Measurements from ENCODE around the gene NISCH. TPM values are rescaled to one million over a fixed set of nuclear protein-coding genes. Genes with fewer than 3 reads are reported as not detected.

The NISCH gene
- total and polyA plus RNA-seq, 2 of the 8 experiments (the other 6 are each of a cell fraction or from before 2014, with no cell fraction given): 71.2 to 71.9 TPM

GRCh38 chr3:52461874-52462273 lies 6.5 kb downstream of the NISCH start:
- CTCF ChIA-PET (ENCODE audit: partially characterized antibody): interaction anchor here (0.9 to 1.9 kb wide), 3 partner anchors 10 to 21 kb away, joined by 3 to 12 read pairs (median 6); no protein-coding TSS in a partner anchor

More at GRCh38 chr3:52461874-52462273, 6.5 kb downstream of the NISCH start:
- peaks cover 0 to 2% (median under 1%) of the 10 kb centered on the region in 4 experiments; a peak in 4 of 7 replicates for H3K4me1 ChIP-seq (replicated peaks in 1 of 4; ENCODE audit: control insufficient read depth in 3 of 4, insufficient read depth in 4 of 4, low read length in 3 of 4)
- H3K36me3 ChIP-seq (ENCODE audit: control insufficient read depth in 2 of 4, insufficient read depth in 4 of 4, low read length in 3 of 4): peaks cover 14 to 55% (median 20%) of the 10 kb centered on the region in 4 experiments
- H3K14ac ChIP-seq (ENCODE audit: insufficient read length): no peak overlapping the region
- H3K18ac ChIP-seq (ENCODE audit: extremely low read depth, low read length): no peak overlapping the region
- H4K20me1 ChIP-seq (replicated peaks in 1 of 2; ENCODE audit: control insufficient read depth in 1 of 2, insufficient read depth in 2 of 2, low read length in 2 of 2): no peaks in the 10 kb centered on the region
- peaks cover 0 to 29% of the 10 kb centered on the region in 2 experiments; a peak in 2 of 4 replicates for H3K79me2 ChIP-seq (ENCODE audit: control insufficient read depth in 1 of 2, insufficient read depth in 2 of 2, low read length in 2 of 2)
- H2BK15ac ChIP-seq (ENCODE audit: low read length): no peak overlapping the region
- H3K4me3 ChIP-seq (ENCODE audit: extremely low read depth in 1 of 4, insufficient read depth in 2 of 4, low read depth in 3 of 4, low read length in 4 of 4): no peak overlapping the region
- no peak overlapping the region for H4K5ac ChIP-seq (ENCODE audit: insufficient read length, low read depth, low read length)
- H2AK5ac ChIP-seq (ENCODE audit: low read depth, low read length): no peak overlapping the region
- H3K23ac ChIP-seq (ENCODE audit: insufficient read length): no peak overlapping the region
- no peaks in the 10 kb centered on the region for H3K27me3 ChIP-seq (replicated peaks in 1 of 4; ENCODE audit: control insufficient read depth in 3 of 4, extremely low read depth in 1 of 4, insufficient read depth in 3 of 4, low read length in 3 of 4)
- H2BK120ac ChIP-seq (replicated peaks; ENCODE audit: low read depth, low read length): no peak overlapping the region
- no peak overlapping the region for H4K8ac ChIP-seq (ENCODE audit: extremely low read depth, insufficient read depth, low read length)
- FAIRE-seq (no peak), DNase-seq (ENCODE audit: low read depth in 1 of 2, low spot score in 2 of 2) (no peak)
- H3K27ac ChIP-seq (ENCODE audit: low read depth, low read length): no peak overlapping the region
- no peak overlapping the region for H2BK5ac ChIP-seq (ENCODE audit: low read depth, low read length)
- H4K91ac ChIP-seq (replicated peaks; ENCODE audit: insufficient read length, low read length): no peak overlapping the region
- H3K23me2 ChIP-seq (ENCODE audit: low read depth, low read length): no peaks in the 10 kb centered on the region
- no peak overlapping the region for H2AFZ ChIP-seq (ENCODE audit: low read length)
- no peak for TF ChIP-seq CBX8 (IDR thresholded peaks at IDR 0.05; ENCODE audit: borderline replicate concordance, low read depth, low read length)
- TF ChIP-seq TAF1 (IDR thresholded peaks at IDR 0.05; ENCODE audit: low read depth, low read length): no peak
- TF ChIP-seq YY1 (IDR thresholded peaks at IDR 0.05; ENCODE audit: low read depth, low read length): no peak
- TF ChIP-seq, protein P1, sequence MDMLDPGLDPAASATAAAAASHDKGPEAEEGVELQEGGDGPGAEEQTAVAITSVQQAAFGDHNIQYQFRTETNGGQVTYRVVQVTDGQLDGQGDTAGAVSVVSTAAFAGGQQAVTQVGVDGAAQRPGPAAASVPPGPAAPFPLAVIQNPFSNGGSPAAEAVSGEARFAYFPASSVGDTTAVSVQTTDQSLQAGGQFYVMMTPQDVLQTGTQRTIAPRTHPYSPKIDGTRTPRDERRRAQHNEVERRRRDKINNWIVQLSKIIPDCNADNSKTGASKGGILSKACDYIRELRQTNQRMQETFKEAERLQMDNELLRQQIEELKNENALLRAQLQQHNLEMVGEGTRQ (IDR thresholded peaks at IDR 0.05; ENCODE audit: low read length): no peak
- TF ChIP-seq CHD2 (IDR thresholded peaks at IDR 0.05; ENCODE audit: low read length): no peak
- no peak for TF ChIP-seq POU5F1 (IDR thresholded peaks at IDR 0.05; ENCODE audit: low read depth, low read length)
- no peak for TF ChIP-seq PHF8 (conservative IDR thresholded peaks at IDR 0.05; ENCODE audit: low read depth, low read length)
- TF ChIP-seq JUND (IDR thresholded peaks at IDR 0.05; ENCODE audit: low read length): no peak
- TF ChIP-seq, protein P2, sequence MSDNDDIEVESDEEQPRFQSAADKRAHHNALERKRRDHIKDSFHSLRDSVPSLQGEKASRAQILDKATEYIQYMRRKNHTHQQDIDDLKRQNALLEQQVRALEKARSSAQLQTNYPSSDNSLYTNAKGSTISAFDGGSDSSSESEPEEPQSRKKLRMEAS (IDR thresholded peaks at IDR 0.05): no peak
- no peaks in the 10 kb centered on the region for H3K9me3 ChIP-seq (ENCODE audit: insufficient read depth in 2 of 2, low read depth in 1 of 2, low read length in 1 of 2)
- H2BK20ac ChIP-seq (ENCODE audit: low read length): no peak overlapping the region
- H3K9ac ChIP-seq (replicated peaks in 1 of 4; ENCODE audit: extremely low read depth in 1 of 4, low read depth in 3 of 4, low read length in 3 of 4): no peak overlapping the region
- POLR2A ChIA-PET (ENCODE audit: partially characterized antibody): interaction anchor here (0.8 kb wide), 1 partner anchor 12 kb away, joined by 3 read pairs; no protein-coding TSS in a partner anchor
- no peak overlapping the region for H3K56ac ChIP-seq (replicated peaks; ENCODE audit: insufficient read length, low read depth, low read length)
- whole genome bisulfite sequencing, 2 experiments (ENCODE audit: extremely low coverage in 1 of 2, insufficient coverage in 1 of 2, insufficient read length in 1 of 2, insufficient replicate concordance in 2 of 2, low coverage in 1 of 2, low lambda C conversion rate in 2 of 2, missing lambda C conversion rate in 1 of 2): 97% methylated on average over 6 of the region's 6 CpGs; no CpG with 5 or more reads in 1 of the 2 experiments
- no peak overlapping the region for H3K4ac ChIP-seq (replicated peaks; ENCODE audit: insufficient read length, low read depth, low read length)
- no peak overlapping the region for H3K4me2 ChIP-seq (ENCODE audit: insufficient read depth in 1 of 2, low read depth in 2 of 2, low read length in 2 of 2)
- peaks cover 5% of the 10 kb centered on the region for H3K79me1 ChIP-seq (ENCODE audit: low read depth, low read length)
- no peak overlapping the region for H2BK12ac ChIP-seq (ENCODE audit: low read depth, low read length)

Data from H1 (cell line).